ENCODE measurements around the gene YDJC.
"Not testable (repeated sequence)": the region's sequence is repeated elsewhere in the genome, so short reads cannot be mapped to it uniquely, and the experiment has no call there.

YDJC gene

GRCh38 chr22:21606775-21607174, 23.0 kb downstream of the YDJC start:
- TF ChIP-seq CTCF (IDR thresholded peaks at IDR 0.05; ENCODE audit: extremely low read depth, insufficient read depth, missing control alignments) = no peak
- in situ Hi-C loops (cut with MboI; ENCODE audit: low pct_unique_long_range_greater_than_20kb, low sequenced_read_pairs, unreplicated experiment) = no loop called here
- DNase-seq (ENCODE audit: low spot score) = no peak

- in situ Hi-C loops (cut with MboI; ENCODE audit: low pct_unique_long_range_greater_than_20kb, low sequenced_read_pairs, unreplicated experiment) = no loop called here
- TF ChIP-seq CTCF (IDR thresholded peaks at IDR 0.05; ENCODE audit: extremely low read depth, insufficient read depth, missing control alignments) = no peak
- DNase-seq (ENCODE audit: low spot score) = no peak
These were observed 23.8 kb downstream of the YDJC start for GRCh38 chr22:21605887-21606564.

GRCh38 chr22:21603973-21604372, 25.8 kb downstream of the YDJC start:
- no peak for DNase-seq (ENCODE audit: low spot score)
- in situ Hi-C loops (cut with MboI; ENCODE audit: low pct_unique_long_range_greater_than_20kb, low sequenced_read_pairs, unreplicated experiment) = no loop called here
- TF ChIP-seq CTCF (IDR thresholded peaks at IDR 0.05; ENCODE audit: extremely low read depth, insufficient read depth, missing control alignments) = no peak

GRCh38 chr22:21602579-21602978, 27.2 kb downstream of the YDJC start:
- DNase-seq (ENCODE audit: low spot score) = no peak
- no peak for TF ChIP-seq CTCF (IDR thresholded peaks at IDR 0.05; ENCODE audit: extremely low read depth, insufficient read depth, missing control alignments)
- in situ Hi-C loops (cut with MboI; ENCODE audit: low pct_unique_long_range_greater_than_20kb, low sequenced_read_pairs, unreplicated experiment) = no loop called here

GRCh38 chr22:21599053-21599893, 30.5 kb downstream of the YDJC start:
- in situ Hi-C loops (cut with MboI; ENCODE audit: low pct_unique_long_range_greater_than_20kb, low sequenced_read_pairs, unreplicated experiment) = no loop called here
- TF ChIP-seq CTCF (IDR thresholded peaks at IDR 0.05; ENCODE audit: extremely low read depth, insufficient read depth, missing control alignments) = no peak
- DNase-seq (ENCODE audit: low spot score) = no peak

- no peak for TF ChIP-seq CTCF (IDR thresholded peaks at IDR 0.05; ENCODE audit: extremely low read depth, insufficient read depth, missing control alignments)
- in situ Hi-C loops (cut with MboI; ENCODE audit: low pct_unique_long_range_greater_than_20kb, low sequenced_read_pairs, unreplicated experiment) = no loop called here
These were observed 31.5 kb downstream of the YDJC start for GRCh38 chr22:21598302-21598701.

GRCh38 chr22:21596356-21597135, 33.3 kb downstream of the YDJC start:
- DNase-seq (ENCODE audit: low spot score); in situ Hi-C loops (cut with MboI; ENCODE audit: low pct_unique_long_range_greater_than_20kb, low sequenced_read_pairs, unreplicated experiment): not testable (repeated sequence)

More at GRCh38 chr22:21598302-21598701, 31.5 kb downstream of the YDJC start:
- no peak for DNase-seq (ENCODE audit: low spot score)

Data from GM13977 (cell line).